GM23338 (cell line): ENCODE data around the gene NIPAL3. TPM values are rescaled to one million over a fixed set of nuclear protein-coding genes. Genes with fewer than 3 reads are reported as not detected.
"Not testable (repeated sequence)": the region's sequence is repeated elsewhere in the genome, so short reads cannot be mapped to it uniquely, and the experiment has no call there.

Experiments
- ATAC-seq: fragments of 200-7000 bp; cut with Tn5 transposase; 3 replicates; pipeline ENCODE4 v1.9.1; 2020
- DNase-seq: peaks from one replicate; pipeline ENCODE4 v3.0.0-alpha.2; 2015; ENCODE audit warnings: low spot score
- H2AFZ ChIP-seq: fragments of 200-600 bp; sonication (generic); 2 replicates; pipeline ENCODE4 v1.8.0; 2016; ENCODE audit warnings: antibody characterized with exemption, mild to moderate bottlenecking, moderate library complexity
- H3F3A ChIP-seq: fragments of 200-600 bp; sonication (generic); replicated peaks from 2 replicates; pipeline ENCODE4 v1.8.0; 2017; ENCODE audit warnings: antibody characterized with exemption, mixed run types, low read depth
- H3K27ac ChIP-seq: fragments of 200-600 bp; sonication (generic); 2 replicates; pipeline ENCODE4 v1.6.1; 2016; ENCODE audit warnings: low read depth
- H3K27me3 ChIP-seq: fragments of 200-600 bp; sonication (generic); 2 replicates; pipeline ENCODE4 v1.8.0; 2016; ENCODE audit warnings: mild to moderate bottlenecking, mixed run types, moderate library complexity; ENCODE audit not compliant: insufficient read depth
- H3K36me3 ChIP-seq: fragments of 200-600 bp; sonication (generic); 2 replicates; pipeline ENCODE4 v1.8.0; 2016; ENCODE audit warnings: mild to moderate bottlenecking; ENCODE audit not compliant: insufficient read depth
- H3K4me1 ChIP-seq: fragments of 200-600 bp; sonication (generic); 2 replicates; pipeline ENCODE4 v1.8.0; 2016; ENCODE audit warnings: mild to moderate bottlenecking, moderate library complexity; ENCODE audit not compliant: insufficient read depth
- H3K4me2 ChIP-seq: fragments of 200-600 bp; sonication (generic); 2 replicates; pipeline ENCODE4 v1.7.1; 2017; ENCODE audit warnings: mixed run types
- H3K4me3 ChIP-seq: fragments of 200-600 bp; sonication (generic); 2 replicates; pipeline ENCODE4 v1.6.1; 2016; ENCODE audit warnings: mixed run types
- H3K79me2 ChIP-seq: fragments of 200-600 bp; sonication (generic); replicated peaks from 2 replicates; pipeline ENCODE4 v1.8.0; 2017; ENCODE audit warnings: mild to moderate bottlenecking; ENCODE audit not compliant: insufficient read depth
- H3K9me2 ChIP-seq: fragments of 200-600 bp; sonication (generic); 2 replicates; pipeline ENCODE4 v1.8.0; 2017; ENCODE audit not compliant: insufficient read depth
- H4K20me1 ChIP-seq: fragments of 200-600 bp; sonication (generic); replicated peaks from 2 replicates; pipeline ENCODE4 v1.8.0; 2017; ENCODE audit warnings: mild to moderate bottlenecking; ENCODE audit not compliant: insufficient read depth
- H3K27ac Mint-ChIP-seq: 2 replicates; pipeline ENCODE4 v1.8.0; 2020; ENCODE audit warnings: inconsistent platforms, mild to moderate bottlenecking, moderate library complexity, mixed read lengths
- H3K27me3 Mint-ChIP-seq: 3 replicates; pipeline ENCODE4 v1.8.0; 2022; ENCODE audit warnings: low read depth, mild to moderate bottlenecking, moderate library complexity, mixed read lengths, inconsistent platforms; ENCODE audit not compliant: insufficient read depth, poor library complexity
- H3K36me3 Mint-ChIP-seq: 3 replicates; pipeline ENCODE4 v1.8.0; 2021; ENCODE audit warnings: low read depth, mild to moderate bottlenecking, inconsistent platforms, moderate library complexity, mixed read lengths
- H3K4me1 Mint-ChIP-seq: 3 replicates; pipeline ENCODE4 v1.8.0; 2020; ENCODE audit warnings: mild to moderate bottlenecking, inconsistent platforms, mixed read lengths
- H3K4me3 Mint-ChIP-seq: 3 replicates; pipeline ENCODE4 v1.8.0; 2021; ENCODE audit warnings: moderate library complexity, mild to moderate bottlenecking, inconsistent platforms, mixed read lengths
- H3K9me3 Mint-ChIP-seq: 3 replicates; pipeline ENCODE4 v1.8.0; 2020; ENCODE audit warnings: moderate library complexity, mild to moderate bottlenecking, inconsistent platforms, mixed read lengths
- EZH2phosphoT487 ChIP-seq: fragments of 200-600 bp; sonication (generic); IDR thresholded peaks from one replicate; pipeline ENCODE4 v1.8.1; 2018; ENCODE audit warnings: antibody characterized with exemption; ENCODE audit not compliant: unreplicated experiment
- NANOG ChIP-seq: IDR thresholded peaks from 2 replicates; pipeline ENCODE4 v1.6.1; 2016; ENCODE audit warnings: antibody characterized with exemption, borderline replicate concordance
- POLR2AphosphoS5 ChIP-seq: IDR thresholded peaks from 2 replicates; pipeline ENCODE4 v1.6.1; 2016; ENCODE audit warnings: antibody characterized with exemption, low read depth
- STAT1 ChIP-seq: IDR thresholded peaks from one replicate; pipeline ENCODE4 v1.6.1; 2016; ENCODE audit warnings: antibody characterized with exemption; ENCODE audit not compliant: unreplicated experiment
- ZNF331 ChIP-seq: fragments of 250-450 bp; sonication (Bioruptor Pico); IDR thresholded peaks from 2 replicates; pipeline ENCODE4 v1.5.0; 2020; ENCODE audit warnings: low read depth, mild to moderate bottlenecking, moderate library complexity
- polyA plus RNA-seq: library from polyadenylated mRNA; unstranded; fragments of >200 nt; fragmentation: Nextera tagmentation; extraction: Ambion mirVana; gene quantifications from 2 replicates; pipeline ENCODE4 v1.2.1, GENCODE V29; 2016
- total RNA-seq: library from RNA; depleted of rRNA; stranded (reverse); fragments of >200 nt; shearing (Covaris generic); gene quantifications from 2 replicates; pipeline ENCODE4 v1.2.3, GENCODE V29; 2014
- TF ChIP-seq, protein P1 (sequence below): IDR thresholded peaks from 2 replicates; pipeline ENCODE4 v1.6.1; 2016; ENCODE audit warnings: antibody characterized with exemption
- TF ChIP-seq, protein P2 (sequence below): IDR thresholded peaks from one replicate; pipeline ENCODE4 v1.6.1; 2018; ENCODE audit warnings: antibody characterized with exemption; ENCODE audit not compliant: unreplicated experiment
- TF ChIP-seq, protein P3 (sequence below): fragments of 250-450 bp; sonication (Bioruptor Pico); IDR thresholded peaks from 2 replicates; pipeline ENCODE4 v1.5.0; 2020; ENCODE audit warnings: mild to moderate bottlenecking, moderate library complexity

Gene NIPAL3
- total and polyA plus RNA-seq, 2 experiments from 2014 or later, result 5.5 to 9.6 TPM

DNA sequence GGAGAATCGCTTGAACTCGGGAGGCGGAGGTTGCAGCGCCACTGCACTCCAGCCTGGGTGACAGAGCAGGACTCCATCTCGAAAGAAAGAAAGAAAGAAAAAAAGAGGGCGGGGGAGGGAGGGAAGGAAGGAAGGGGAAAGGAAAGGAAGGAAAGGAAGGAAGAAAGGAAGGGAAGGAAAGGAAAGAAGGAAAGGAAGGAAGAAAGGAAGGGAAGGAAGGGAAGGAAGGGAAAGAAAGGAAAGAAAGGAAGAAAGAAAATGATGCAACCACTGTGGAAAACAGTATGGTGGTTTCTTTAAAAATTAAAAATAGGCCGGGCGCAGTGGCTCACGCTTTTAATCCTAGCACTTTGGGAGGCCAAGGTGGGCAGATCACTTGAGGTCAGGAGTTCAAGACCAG is 71.9 kb downstream of the NIPAL3 start:
- Histone ChIP-seq H3F3A (no peaks in the 10 kb centered on the region), H3K27ac (no peak overlapping the region), H3K27me3 (no peaks in the 10 kb centered on the region), H3K79me2 (no peaks in the 10 kb centered on the region), H2AFZ (no peak overlapping the region), H3K4me3 (no peak overlapping the region), H3K9me2 (no peaks in the 10 kb centered on the region), H3K36me3 (no peaks in the 10 kb centered on the region), H4K20me1 (no peaks in the 10 kb centered on the region), H3K4me1 (no peaks in the 10 kb centered on the region), H3K4me2 (no peak overlapping the region)
- TF ChIP-seq ZNF331 (no peak), EZH2phosphoT487 (no peak), STAT1 (no peak), POLR2AphosphoS5 (no peak), NANOG (no peak)
- TF ChIP-seq, protein P1, sequence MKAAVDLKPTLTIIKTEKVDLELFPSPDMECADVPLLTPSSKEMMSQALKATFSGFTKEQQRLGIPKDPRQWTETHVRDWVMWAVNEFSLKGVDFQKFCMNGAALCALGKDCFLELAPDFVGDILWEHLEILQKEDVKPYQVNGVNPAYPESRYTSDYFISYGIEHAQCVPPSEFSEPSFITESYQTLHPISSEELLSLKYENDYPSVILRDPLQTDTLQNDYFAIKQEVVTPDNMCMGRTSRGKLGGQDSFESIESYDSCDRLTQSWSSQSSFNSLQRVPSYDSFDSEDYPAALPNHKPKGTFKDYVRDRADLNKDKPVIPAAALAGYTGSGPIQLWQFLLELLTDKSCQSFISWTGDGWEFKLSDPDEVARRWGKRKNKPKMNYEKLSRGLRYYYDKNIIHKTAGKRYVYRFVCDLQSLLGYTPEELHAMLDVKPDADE, result no peak
- TF ChIP-seq, protein P2, sequence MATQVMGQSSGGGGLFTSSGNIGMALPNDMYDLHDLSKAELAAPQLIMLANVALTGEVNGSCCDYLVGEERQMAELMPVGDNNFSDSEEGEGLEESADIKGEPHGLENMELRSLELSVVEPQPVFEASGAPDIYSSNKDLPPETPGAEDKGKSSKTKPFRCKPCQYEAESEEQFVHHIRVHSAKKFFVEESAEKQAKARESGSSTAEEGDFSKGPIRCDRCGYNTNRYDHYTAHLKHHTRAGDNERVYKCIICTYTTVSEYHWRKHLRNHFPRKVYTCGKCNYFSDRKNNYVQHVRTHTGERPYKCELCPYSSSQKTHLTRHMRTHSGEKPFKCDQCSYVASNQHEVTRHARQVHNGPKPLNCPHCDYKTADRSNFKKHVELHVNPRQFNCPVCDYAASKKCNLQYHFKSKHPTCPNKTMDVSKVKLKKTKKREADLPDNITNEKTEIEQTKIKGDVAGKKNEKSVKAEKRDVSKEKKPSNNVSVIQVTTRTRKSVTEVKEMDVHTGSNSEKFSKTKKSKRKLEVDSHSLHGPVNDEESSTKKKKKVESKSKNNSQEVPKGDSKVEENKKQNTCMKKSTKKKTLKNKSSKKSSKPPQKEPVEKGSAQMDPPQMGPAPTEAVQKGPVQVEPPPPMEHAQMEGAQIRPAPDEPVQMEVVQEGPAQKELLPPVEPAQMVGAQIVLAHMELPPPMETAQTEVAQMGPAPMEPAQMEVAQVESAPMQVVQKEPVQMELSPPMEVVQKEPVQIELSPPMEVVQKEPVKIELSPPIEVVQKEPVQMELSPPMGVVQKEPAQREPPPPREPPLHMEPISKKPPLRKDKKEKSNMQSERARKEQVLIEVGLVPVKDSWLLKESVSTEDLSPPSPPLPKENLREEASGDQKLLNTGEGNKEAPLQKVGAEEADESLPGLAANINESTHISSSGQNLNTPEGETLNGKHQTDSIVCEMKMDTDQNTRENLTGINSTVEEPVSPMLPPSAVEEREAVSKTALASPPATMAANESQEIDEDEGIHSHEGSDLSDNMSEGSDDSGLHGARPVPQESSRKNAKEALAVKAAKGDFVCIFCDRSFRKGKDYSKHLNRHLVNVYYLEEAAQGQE, result no peak
- TF ChIP-seq, protein P3, sequence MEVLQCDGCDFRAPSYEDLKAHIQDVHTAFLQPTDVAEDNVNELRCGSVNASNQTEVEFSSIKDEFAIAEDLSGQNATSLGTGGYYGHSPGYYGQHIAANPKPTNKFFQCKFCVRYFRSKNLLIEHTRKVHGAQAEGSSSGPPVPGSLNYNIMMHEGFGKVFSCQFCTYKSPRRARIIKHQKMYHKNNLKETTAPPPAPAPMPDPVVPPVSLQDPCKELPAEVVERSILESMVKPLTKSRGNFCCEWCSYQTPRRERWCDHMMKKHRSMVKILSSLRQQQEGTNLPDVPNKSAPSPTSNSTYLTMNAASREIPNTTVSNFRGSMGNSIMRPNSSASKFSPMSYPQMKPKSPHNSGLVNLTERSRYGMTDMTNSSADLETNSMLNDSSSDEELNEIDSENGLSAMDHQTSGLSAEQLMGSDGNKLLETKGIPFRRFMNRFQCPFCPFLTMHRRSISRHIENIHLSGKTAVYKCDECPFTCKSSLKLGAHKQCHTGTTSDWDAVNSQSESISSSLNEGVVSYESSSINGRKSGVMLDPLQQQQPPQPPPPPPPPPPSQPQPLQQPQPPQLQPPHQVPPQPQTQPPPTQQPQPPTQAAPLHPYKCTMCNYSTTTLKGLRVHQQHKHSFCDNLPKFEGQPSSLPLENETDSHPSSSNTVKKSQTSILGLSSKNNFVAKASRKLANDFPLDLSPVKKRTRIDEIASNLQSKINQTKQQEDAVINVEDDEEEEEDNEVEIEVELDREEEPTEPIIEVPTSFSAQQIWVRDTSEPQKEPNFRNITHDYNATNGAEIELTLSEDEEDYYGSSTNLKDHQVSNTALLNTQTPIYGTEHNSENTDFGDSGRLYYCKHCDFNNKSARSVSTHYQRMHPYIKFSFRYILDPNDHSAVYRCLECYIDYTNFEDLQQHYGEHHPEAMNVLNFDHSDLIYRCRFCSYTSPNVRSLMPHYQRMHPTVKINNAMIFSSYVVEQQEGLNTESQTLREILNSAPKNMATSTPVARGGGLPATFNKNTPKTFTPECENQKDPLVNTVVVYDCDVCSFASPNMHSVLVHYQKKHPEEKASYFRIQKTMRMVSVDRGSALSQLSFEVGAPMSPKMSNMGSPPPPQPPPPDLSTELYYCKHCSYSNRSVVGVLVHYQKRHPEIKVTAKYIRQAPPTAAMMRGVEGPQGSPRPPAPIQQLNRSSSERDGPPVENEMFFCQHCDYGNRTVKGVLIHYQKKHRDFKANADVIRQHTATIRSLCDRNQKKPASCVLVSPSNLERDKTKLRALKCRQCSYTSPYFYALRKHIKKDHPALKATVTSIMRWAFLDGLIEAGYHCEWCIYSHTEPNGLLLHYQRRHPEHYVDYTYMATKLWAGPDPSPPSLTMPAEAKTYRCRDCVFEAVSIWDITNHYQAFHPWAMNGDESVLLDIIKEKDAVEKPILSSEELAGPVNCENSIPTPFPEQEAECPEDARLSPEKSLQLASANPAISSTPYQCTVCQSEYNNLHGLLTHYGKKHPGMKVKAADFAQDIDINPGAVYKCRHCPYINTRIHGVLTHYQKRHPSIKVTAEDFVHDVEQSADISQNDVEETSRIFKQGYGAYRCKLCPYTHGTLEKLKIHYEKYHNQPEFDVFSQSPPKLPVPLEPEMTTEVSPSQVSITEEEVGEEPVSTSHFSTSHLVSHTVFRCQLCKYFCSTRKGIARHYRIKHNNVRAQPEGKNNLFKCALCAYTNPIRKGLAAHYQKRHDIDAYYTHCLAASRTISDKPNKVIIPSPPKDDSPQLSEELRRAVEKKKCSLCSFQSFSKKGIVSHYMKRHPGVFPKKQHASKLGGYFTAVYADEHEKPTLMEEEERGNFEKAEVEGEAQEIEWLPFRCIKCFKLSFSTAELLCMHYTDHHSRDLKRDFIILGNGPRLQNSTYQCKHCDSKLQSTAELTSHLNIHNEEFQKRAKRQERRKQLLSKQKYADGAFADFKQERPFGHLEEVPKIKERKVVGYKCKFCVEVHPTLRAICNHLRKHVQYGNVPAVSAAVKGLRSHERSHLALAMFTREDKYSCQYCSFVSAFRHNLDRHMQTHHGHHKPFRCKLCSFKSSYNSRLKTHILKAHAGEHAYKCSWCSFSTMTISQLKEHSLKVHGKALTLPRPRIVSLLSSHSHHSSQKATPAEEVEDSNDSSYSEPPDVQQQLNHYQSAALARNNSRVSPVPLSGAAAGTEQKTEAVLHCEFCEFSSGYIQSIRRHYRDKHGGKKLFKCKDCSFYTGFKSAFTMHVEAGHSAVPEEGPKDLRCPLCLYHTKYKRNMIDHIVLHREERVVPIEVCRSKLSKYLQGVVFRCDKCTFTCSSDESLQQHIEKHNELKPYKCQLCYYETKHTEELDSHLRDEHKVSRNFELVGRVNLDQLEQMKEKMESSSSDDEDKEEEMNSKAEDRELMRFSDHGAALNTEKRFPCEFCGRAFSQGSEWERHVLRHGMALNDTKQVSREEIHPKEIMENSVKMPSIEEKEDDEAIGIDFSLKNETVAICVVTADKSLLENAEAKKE (CRISPR knock-in tag), result no peak
- H3K27ac Mint-ChIP-seq, result no peak overlapping the region
- H3K4me1 Mint-ChIP-seq, result peaks cover 2% of the 10 kb centered on the region; the same call in 1 of the 3 replicates
- peaks cover 15% of the 10 kb centered on the region; the same call in 2 of the 3 replicates for H3K36me3 Mint-ChIP-seq
- DNase-seq, result no peak
- no peak overlapping the region for H3K4me3 Mint-ChIP-seq
- H3K27me3 Mint-ChIP-seq, result peaks cover 5% of the 10 kb centered on the region
- ATAC-seq, result no peak
- peaks cover 29% of the 10 kb centered on the region for H3K9me3 Mint-ChIP-seq

DNA sequence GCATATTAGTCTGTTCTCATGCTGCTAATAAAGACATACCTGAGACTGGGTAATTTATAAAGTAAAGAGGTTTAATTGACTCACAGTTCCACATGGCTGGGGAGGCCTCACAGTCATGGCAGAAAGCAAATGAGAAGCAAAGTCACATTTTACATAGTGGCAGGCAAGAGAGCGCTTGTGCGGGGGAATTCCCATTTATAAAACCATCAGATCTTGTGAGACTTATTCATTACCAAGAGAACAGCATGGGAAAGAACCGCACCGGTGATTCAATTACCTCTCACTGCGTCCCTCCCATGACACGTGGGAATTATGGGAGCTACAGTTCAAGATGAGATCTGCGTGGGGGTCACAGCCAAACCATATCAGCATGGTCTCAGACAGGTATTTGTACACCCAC is 72.6 kb downstream of the NIPAL3 start:
- H3K4me1 ChIP-seq, H3K79me2 ChIP-seq, H3K27ac ChIP-seq, H3K27me3 ChIP-seq, H3K4me1 Mint-ChIP-seq, DNase-seq, H2AFZ ChIP-seq, H3F3A ChIP-seq, H3K4me3 ChIP-seq, H3K27ac Mint-ChIP-seq, H3K4me3 Mint-ChIP-seq, H4K20me1 ChIP-seq, H3K4me2 ChIP-seq, H3K9me2 ChIP-seq, H3K36me3 ChIP-seq, ATAC-seq, H3K27me3 Mint-ChIP-seq: not testable (repeated sequence)
- Mint-ChIP-seq H3K36me3 (peaks cover 15% of the 10 kb centered on the region; the same call in 2 of the 3 replicates), H3K9me3 (peaks cover 29% of the 10 kb centered on the region)
